K562 (cell line): ENCODE results near the gene KIF5A. TPM values are rescaled to one million over a fixed set of nuclear protein-coding genes. Genes with fewer than 3 reads are reported as not detected.
A peak's percentile ranks its signal among the peaks of the same experiment; 100 is the strongest.

ENCODE experiments used
- ATAC-seq: fragments of 200-7000 bp; cut with Tn5 transposase; 3 replicates; pipeline ENCODE4 v1.9.1; 2020; ENCODE audit warnings: moderate library complexity
- BruUV-seq: library from RNA; stranded (reverse); fragments of 400-500 nt; replicated peaks from 2 replicates; lab custom pipeline; 2021; lab: Mats Ljungman, UMichigan
- CTCF ChIA-PET: fragments of 300-600 bp; formaldehyde crosslinking; extraction: SDS; loops from one replicate; lab custom pipeline; 2021; ENCODE audit warnings: low intra/inter-chr PET ratio; lab: Yijun Ruan, JAX
- POLR2A ChIA-PET: fragments of 300-600, 350-650 bp; sonication (Branson Sonifier 250); formaldehyde crosslinking; extraction: SDS; loops from one replicate; lab custom pipeline; 2021; ENCODE audit warnings: antibody characterized with exemption, inconsistent platforms; lab: Yijun Ruan, JAX
- DNase-seq, 4 experiments: peaks; one replicate each; pipeline versions ENCODE4 v3.0.0 to v3.0.0-alpha.2; 2011 to 2018; ENCODE audit warnings: low spot score in 3 of 4, mixed read lengths in 3 of 4; ENCODE audit errors: extremely low read depth in 1 of 4
- FAIRE-seq: peaks from 2 replicates; lab custom pipeline; 2011; peaks lifted over from hg19 to GRCh38; lab: Jason Lieb, UNC
- H2AFZ ChIP-seq: 2 replicates; pipeline ENCODE4 v1.6.0; 2011; ENCODE audit warnings: low read depth, low read length, control low read depth, inconsistent platforms
- H3K27ac ChIP-seq: fragments of 200-600 bp; 3 replicates; pipeline ENCODE4 v1.8.0; 2011; ENCODE audit warnings: low read depth, mild to moderate bottlenecking, control low read depth, inconsistent platforms, low read length, moderate library complexity, mixed read lengths; ENCODE audit errors: extremely low read depth
- H3K27me3 ChIP-seq, 2 experiments: fragments of 300-600 bp in 1 of 2; 2 replicates in 1 of 2; 3 replicates in 1 of 2; pipeline versions ENCODE4 v1.6.0 to v1.8.0; 2011; ENCODE audit warnings: inconsistent platforms in 2 of 2, low read length in 2 of 2, mild to moderate bottlenecking in 1 of 2, mixed read lengths in 1 of 2, moderate library complexity in 1 of 2; ENCODE audit not compliant: control insufficient read depth in 2 of 2, insufficient read depth in 2 of 2
- H3K36me3 ChIP-seq: fragments of 300-600 bp; 3 replicates; pipeline ENCODE4 v1.8.0; 2011; ENCODE audit warnings: mild to moderate bottlenecking, low read length, inconsistent platforms; ENCODE audit not compliant: control insufficient read depth, insufficient read depth
- H3K4me1 ChIP-seq, 2 experiments: fragments of 200-600 bp in 1 of 2; replicated peaks in 1 of 2; 2 replicates in 1 of 2; 3 replicates in 1 of 2; pipeline versions ENCODE4 v1.5.1 to v1.8.0; 2011; ENCODE audit warnings: inconsistent platforms in 2 of 2, low read length in 2 of 2, mild to moderate bottlenecking in 1 of 2, mixed read lengths in 1 of 2, moderate library complexity in 1 of 2; ENCODE audit not compliant: control insufficient read depth in 2 of 2, insufficient read depth in 2 of 2
- H3K4me2 ChIP-seq: 2 replicates; pipeline ENCODE4 v1.6.1; 2011; ENCODE audit warnings: low read length, control low read depth, inconsistent platforms, mixed read lengths; ENCODE audit not compliant: insufficient read depth
- H3K4me3 ChIP-seq: fragments of 200-600 bp; sonication (generic), shearing (Covaris generic); 2 replicates; pipeline ENCODE4 v1.5.1; 2016; ENCODE audit warnings: control low read depth, inconsistent platforms
- H3K79me2 ChIP-seq: fragments of 200-600 bp; 3 replicates; pipeline ENCODE4 v1.8.0; 2011; ENCODE audit warnings: low read length, inconsistent platforms; ENCODE audit not compliant: control insufficient read depth, insufficient read depth
- H3K9ac ChIP-seq, 2 experiments: 2 replicates each; pipeline versions ENCODE4 v1.6.0 to v1.6.1; 2011; ENCODE audit warnings: low read depth in 2 of 2, low read length in 2 of 2, control low read depth in 1 of 2, inconsistent platforms in 1 of 2, mild to moderate bottlenecking in 1 of 2, mixed read lengths in 1 of 2; ENCODE audit not compliant: insufficient read depth in 1 of 2
- H3K9me1 ChIP-seq: one replicate; pipeline ENCODE4 v1.6.0; 2011; ENCODE audit warnings: inconsistent platforms, mild to moderate bottlenecking, low read length, moderate library complexity; ENCODE audit not compliant: control insufficient read depth, insufficient read depth
- H3K9me3 ChIP-seq: replicated peaks from 2 replicates; pipeline ENCODE4 v1.5.1; 2011; ENCODE audit warnings: low read depth, low read length, inconsistent platforms; ENCODE audit not compliant: control insufficient read depth, insufficient read depth
- H4K20me1 ChIP-seq: replicated peaks from 2 replicates; pipeline ENCODE4 v1.6.1; 2011; ENCODE audit warnings: low read length, inconsistent platforms, mixed read lengths; ENCODE audit not compliant: control insufficient read depth, insufficient read depth
- EGR1 ChIP-seq: fragments of 450-650 bp; conservative IDR thresholded peaks from 2 replicates; pipeline ENCODE4 v1.6.1; 2017; ENCODE audit warnings: mild to moderate bottlenecking
- FUS ChIP-seq: fragments of 200-400 bp; formaldehyde crosslinking; optimal IDR thresholded peaks from 2 replicates; pipeline ENCODE3; 2017; ENCODE audit warnings: low read depth, low read length
- HNRNPL ChIP-seq: fragments of 200-400 bp; formaldehyde crosslinking; IDR thresholded peaks from 2 replicates; pipeline ENCODE4 v1.6.1; 2017; ENCODE audit warnings: low read depth, mild to moderate bottlenecking, low read length
- IFI16 ChIP-seq: fragments of 250-450 bp; sonication (Bioruptor Pico); IDR thresholded peaks from 2 replicates; pipeline ENCODE4 v2.1.2; 2022; ENCODE audit warnings: mild to moderate bottlenecking, inconsistent platforms
- NCOA6 ChIP-seq: fragments of 450-650 bp; IDR thresholded peaks from 2 replicates; pipeline ENCODE4 v1.6.1; 2017; ENCODE audit warnings: mild to moderate bottlenecking
- STAT5A ChIP-seq: IDR thresholded peaks from 2 replicates; pipeline ENCODE4 v1.6.1; 2012; ENCODE audit warnings: low read length, inconsistent platforms, borderline replicate concordance
- ZC3H8 ChIP-seq: fragments of 450-650 bp; IDR thresholded peaks from 2 replicates; pipeline ENCODE4 v1.6.1; 2017
- ZNF41 ChIP-seq: fragments of 250-450 bp; sonication (Bioruptor Pico); conservative IDR thresholded peaks from 2 replicates; pipeline ENCODE4 v1.4.0; 2020; ENCODE audit warnings: mild to moderate bottlenecking
- whole genome bisulfite sequencing: fragments of 100-300 bp; shearing (Covaris generic); methylation state at CpG from one replicate; pipeline ENCODE4 v1.1.6; 2016; ENCODE audit warnings: low coverage, mixed read lengths; ENCODE audit not compliant: insufficient coverage; ENCODE audit errors: missing lambda C conversion rate; 5-methylcytosine and 5-hydroxymethylcytosine counted together
- in situ Hi-C: fragments of 300-500 bp; cut with MboI; formaldehyde crosslinking; loops from 4 replicates; pipeline ENCODE4 v1.15.0; 2018; ENCODE audit warnings: inconsistent platforms, mixed read lengths
- intact Hi-C: fragments of 100-400 bp; cut with micrococcal nuclease; formaldehyde crosslinking; loops from 2 replicates; pipeline ENCODE4 v1.14.2; 2022
- polyA plus RNA-seq, 8 experiments: library from polyadenylated mRNA; depleted of rRNA in 4 of 8; stranded (reverse) in 5 of 8; unstranded in 3 of 8; fragments of >200 nt; fragmentation: Nextera tagmentation in 2 of 8; fragmentation: Illumina TruSeq in 1 of 8; extraction: Ambion mirVana in 2 of 8; extraction: Trizol in 1 of 8; gene quantifications; 2 replicates each; pipeline versions ENCODE4 v1.2.1 to v1.2.3, GENCODE V29; 2011 to 2014; ENCODE audit warnings: inconsistent platforms in 1 of 8, missing spikeins in 1 of 8
- total RNA-seq, 7 experiments: library from RNA; depleted of rRNA in 6 of 7; stranded (reverse); fragments of >200 nt in 6 of 7; fragmentation: Illumina TruSeq in 2 of 7; extraction: Trizol in 2 of 7; gene quantifications; 2 replicates each; pipeline versions ENCODE4 v1.2.1 to v1.2.3, GENCODE V29; 2011 to 2021; ENCODE audit warnings: low replicate concordance in 1 of 7

KIF5A gene
- total and polyA plus RNA-seq, 9 of the 15 experiments (the other 6 are each of a cell fraction or from before 2014, with no cell fraction given), result 3.4 to 17.7 (median 8.0) TPM

DNA sequence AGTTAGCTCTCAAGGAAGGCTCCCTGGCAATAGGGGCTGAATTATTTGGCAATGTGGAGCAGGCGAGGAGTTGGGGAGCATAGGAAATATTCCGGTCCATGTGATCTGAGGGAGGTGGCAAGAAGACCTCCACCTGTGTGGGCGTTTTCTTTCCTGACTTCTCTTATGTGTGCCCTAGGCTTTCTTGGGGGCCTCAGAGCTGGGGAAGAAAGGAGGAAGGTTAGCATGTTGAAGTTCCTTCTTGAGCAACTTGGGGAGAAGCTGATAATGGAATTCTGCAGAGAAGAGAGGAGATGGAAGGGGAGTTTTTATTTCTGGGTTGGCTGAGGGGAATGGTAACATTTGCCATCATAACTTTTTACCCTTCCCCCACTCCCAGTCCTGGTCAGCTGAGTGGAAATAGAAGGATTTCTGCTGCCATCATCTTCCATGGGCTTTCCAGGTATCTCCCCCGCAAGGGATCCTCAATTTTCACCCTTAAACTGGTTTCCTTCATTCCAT, 56.0 kb downstream of the KIF5A start:
- H3K4me3 ChIP-seq, result no peak overlapping the region
- ChIA-PET CTCF (no interaction called here), POLR2A (interaction anchor here (0.6 to 2.1 kb wide), 10 partner anchors 11 to 85 kb away, joined by 3 to 9 read pairs (median 4); partner anchors contain the start of genes DDIT3 and PIP4K2C)
- FAIRE-seq, result no peak
- no peak overlapping the region for H3K4me2 ChIP-seq
- H3K9me3 ChIP-seq, result no peaks in the 10 kb centered on the region
- no peak overlapping the region for H3K27ac ChIP-seq
- BruUV-seq, result no TSS peak
- H3K9me1 ChIP-seq, result no peaks in the 10 kb centered on the region
- no peaks in the 10 kb centered on the region for H4K20me1 ChIP-seq
- no peak overlapping the region; a peak in 1 of 4 replicates for H3K9ac ChIP-seq
- in situ Hi-C loops (no loop called here), intact Hi-C loops (no loop called here)
- no peaks in the 10 kb centered on the region for H3K79me2 ChIP-seq
- H2AFZ ChIP-seq, result peak overlapping the region; percentile 58; the same call in 1 of the 2 replicates
- no peaks in the 10 kb centered on the region for H3K27me3 ChIP-seq
- no peak for ATAC-seq
- no peak for DNase-seq
- peaks cover 19% of the 10 kb centered on the region; the same call in 2 of the 3 replicates for H3K36me3 ChIP-seq
- H3K4me1 ChIP-seq, result peaks cover 27 to 32% of the 10 kb centered on the region in 2 experiments
- 50% methylated on average over 4 of the region's 4 CpGs for WGBS
- no peak for TF ChIP-seq IFI16 (CRISPR knock-in tag)
- no peak for TF ChIP-seq FUS
- no peak for TF ChIP-seq ZNF41 (CRISPR knock-in tag)
- no peak for TF ChIP-seq ZC3H8
- TF ChIP-seq HNRNPL, result no peak
- TF ChIP-seq EGR1, result 0 out of 2 replicates have a peak, but pooled peaks have one; percentile 9
- no peak for TF ChIP-seq STAT5A
- no peak for TF ChIP-seq NCOA6
